ENCODE measurements around the gene CPNE6.

Gene CPNE6

DNA sequence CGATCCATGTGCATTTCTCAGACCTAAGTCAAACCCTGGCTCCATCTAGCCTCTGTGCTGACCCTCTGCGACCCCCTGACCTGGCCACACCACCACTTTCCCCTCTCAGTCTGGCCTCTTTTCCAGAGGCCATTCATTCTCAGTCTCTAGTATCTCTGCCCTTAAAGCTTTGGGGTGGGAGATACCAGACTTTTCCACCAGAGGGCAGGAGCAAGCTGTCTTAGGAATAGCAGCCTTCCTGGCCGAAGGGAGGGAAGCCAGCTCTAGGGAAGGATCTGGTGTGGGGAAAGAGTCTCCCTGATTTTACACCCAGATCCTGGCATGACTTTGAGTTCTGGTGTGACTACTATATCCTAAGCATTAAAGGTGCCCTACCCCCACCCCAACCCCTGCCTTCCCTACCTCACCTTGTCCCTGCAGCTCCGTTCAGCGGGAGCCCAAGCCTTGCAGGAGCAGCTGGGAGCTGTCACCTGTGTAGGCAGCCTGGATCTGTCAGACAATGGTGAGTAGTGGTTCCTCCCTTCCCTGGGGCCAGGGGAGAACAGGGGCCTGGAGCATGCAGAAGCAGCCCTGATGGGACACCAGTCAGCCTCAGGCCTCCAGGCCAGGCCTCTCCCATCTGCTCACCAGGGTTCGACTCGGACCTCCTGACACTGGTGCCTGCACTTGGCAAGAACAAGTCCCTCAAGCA is 13.0 kb upstream of the CPNE6 start:
- CTCF ChIA-PET = interaction anchor here (0.6 to 8.9 kb wide), 37 partner anchors 9 to 751 kb away, joined by 3 to 247 read pairs (median 5); partner anchors contain the start of genes CPNE6, DCAF11, DHRS4L2 and EMC9

More for the DNA sequence above, 13.0 kb upstream of the CPNE6 start:
- Histone ChIP-seq H3K36me3 (ENCODE audit: control insufficient read depth in 2 of 2, insufficient read depth in 1 of 2, low read length in 2 of 2) (no peaks in the 10 kb centered on the region), H3K4me3 (ENCODE audit: low read depth, low read length) (no peak overlapping the region), H3K27ac (ENCODE audit: extremely low read depth, low read depth, low read length) (no peak overlapping the region), H3K4me1 (ENCODE audit: control insufficient read depth, insufficient read depth, low read length) (no peaks in the 10 kb centered on the region), H3K9me3 (ENCODE audit: control insufficient read depth, insufficient read depth, low read depth, low read length) (no peaks in the 10 kb centered on the region)
- POLR2A ChIA-PET = interaction anchor here (0.6 to 2.3 kb wide), 15 partner anchors 22 to 184 kb away, joined by 3 to 22 read pairs (median 5); partner anchors contain the start of genes DCAF11, EMC9, IPO4 and IRF9
- no peak for TF ChIP-seq ZNF629 (tag by site-specific recombination; IDR thresholded peaks at IDR 0.05)
- TF ChIP-seq, protein P1, sequence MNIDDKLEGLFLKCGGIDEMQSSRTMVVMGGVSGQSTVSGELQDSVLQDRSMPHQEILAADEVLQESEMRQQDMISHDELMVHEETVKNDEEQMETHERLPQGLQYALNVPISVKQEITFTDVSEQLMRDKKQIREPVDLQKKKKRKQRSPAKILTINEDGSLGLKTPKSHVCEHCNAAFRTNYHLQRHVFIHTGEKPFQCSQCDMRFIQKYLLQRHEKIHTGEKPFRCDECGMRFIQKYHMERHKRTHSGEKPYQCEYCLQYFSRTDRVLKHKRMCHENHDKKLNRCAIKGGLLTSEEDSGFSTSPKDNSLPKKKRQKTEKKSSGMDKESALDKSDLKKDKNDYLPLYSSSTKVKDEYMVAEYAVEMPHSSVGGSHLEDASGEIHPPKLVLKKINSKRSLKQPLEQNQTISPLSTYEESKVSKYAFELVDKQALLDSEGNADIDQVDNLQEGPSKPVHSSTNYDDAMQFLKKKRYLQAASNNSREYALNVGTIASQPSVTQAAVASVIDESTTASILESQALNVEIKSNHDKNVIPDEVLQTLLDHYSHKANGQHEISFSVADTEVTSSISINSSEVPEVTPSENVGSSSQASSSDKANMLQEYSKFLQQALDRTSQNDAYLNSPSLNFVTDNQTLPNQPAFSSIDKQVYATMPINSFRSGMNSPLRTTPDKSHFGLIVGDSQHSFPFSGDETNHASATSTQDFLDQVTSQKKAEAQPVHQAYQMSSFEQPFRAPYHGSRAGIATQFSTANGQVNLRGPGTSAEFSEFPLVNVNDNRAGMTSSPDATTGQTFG (tag by site-specific recombination; IDR thresholded peaks at IDR 0.05; ENCODE audit: borderline replicate concordance) = no peak
- TF ChIP-seq, protein P2, sequence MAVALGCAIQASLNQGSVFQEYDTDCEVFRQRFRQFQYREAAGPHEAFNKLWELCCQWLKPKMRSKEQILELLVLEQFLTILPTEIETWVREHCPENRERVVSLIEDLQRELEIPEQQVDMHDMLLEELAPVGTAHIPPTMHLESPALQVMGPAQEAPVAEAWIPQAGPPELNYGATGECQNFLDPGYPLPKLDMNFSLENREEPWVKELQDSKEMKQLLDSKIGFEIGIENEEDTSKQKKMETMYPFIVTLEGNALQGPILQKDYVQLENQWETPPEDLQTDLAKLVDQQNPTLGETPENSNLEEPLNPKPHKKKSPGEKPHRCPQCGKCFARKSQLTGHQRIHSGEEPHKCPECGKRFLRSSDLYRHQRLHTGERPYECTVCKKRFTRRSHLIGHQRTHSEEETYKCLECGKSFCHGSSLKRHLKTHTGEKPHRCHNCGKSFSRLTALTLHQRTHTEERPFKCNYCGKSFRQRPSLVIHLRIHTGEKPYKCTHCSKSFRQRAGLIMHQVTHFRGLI (tag by site-specific recombination; IDR thresholded peaks at IDR 0.05) = no peak
- TF ChIP-seq, protein P3, sequence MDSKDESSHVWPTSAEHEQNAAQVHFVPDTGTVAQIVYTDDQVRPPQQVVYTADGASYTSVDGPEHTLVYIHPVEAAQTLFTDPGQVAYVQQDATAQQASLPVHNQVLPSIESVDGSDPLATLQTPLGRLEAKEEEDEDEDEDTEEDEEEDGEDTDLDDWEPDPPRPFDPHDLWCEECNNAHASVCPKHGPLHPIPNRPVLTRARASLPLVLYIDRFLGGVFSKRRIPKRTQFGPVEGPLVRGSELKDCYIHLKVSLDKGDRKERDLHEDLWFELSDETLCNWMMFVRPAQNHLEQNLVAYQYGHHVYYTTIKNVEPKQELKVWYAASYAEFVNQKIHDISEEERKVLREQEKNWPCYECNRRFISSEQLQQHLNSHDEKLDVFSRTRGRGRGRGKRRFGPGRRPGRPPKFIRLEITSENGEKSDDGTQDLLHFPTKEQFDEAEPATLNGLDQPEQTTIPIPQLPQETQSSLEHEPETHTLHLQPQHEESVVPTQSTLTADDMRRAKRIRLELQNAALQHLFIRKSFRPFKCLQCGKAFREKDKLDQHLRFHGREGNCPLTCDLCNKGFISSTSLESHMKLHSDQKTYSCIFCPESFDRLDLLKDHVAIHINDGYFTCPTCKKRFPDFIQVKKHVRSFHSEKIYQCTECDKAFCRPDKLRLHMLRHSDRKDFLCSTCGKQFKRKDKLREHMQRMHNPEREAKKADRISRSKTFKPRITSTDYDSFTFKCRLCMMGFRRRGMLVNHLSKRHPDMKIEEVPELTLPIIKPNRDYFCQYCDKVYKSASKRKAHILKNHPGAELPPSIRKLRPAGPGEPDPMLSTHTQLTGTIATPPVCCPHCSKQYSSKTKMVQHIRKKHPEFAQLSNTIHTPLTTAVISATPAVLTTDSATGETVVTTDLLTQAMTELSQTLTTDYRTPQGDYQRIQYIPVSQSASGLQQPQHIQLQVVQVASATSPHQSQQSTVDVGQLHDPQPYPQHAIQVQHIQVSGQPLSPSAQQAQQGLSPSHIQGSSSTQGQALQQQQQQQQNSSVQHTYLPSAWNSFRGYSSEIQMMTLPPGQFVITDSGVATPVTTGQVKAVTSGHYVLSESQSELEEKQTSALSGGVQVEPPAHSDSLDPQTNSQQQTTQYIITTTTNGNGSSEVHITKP (tag by site-specific recombination; IDR thresholded peaks at IDR 0.05) = no peak
- no peak for TF ChIP-seq SP7 (tag by site-specific recombination; IDR thresholded peaks at IDR 0.05)
- TF ChIP-seq ZNF654 (tag by site-specific recombination; IDR thresholded peaks at IDR 0.05; ENCODE audit: low read depth) = peak; percentile 88
- TF ChIP-seq ZNF16 (tag by site-specific recombination; IDR thresholded peaks at IDR 0.05; ENCODE audit: low read depth) = no peak
- TF ChIP-seq ZNF555 (tag by site-specific recombination; conservative IDR thresholded peaks at IDR 0.05) = no peak
- no peak for TF ChIP-seq ZNF24 (tag by site-specific recombination; IDR thresholded peaks at IDR 0.05)
- TF ChIP-seq ZNF830 (tag by site-specific recombination; IDR thresholded peaks at IDR 0.05; ENCODE audit: low read depth) = no peak
- peak; percentile 84 for TF ChIP-seq ZNF341 (tag by site-specific recombination; IDR thresholded peaks at IDR 0.05; ENCODE audit: low read depth)
- TF ChIP-seq IKZF3 (tag by site-specific recombination; IDR thresholded peaks at IDR 0.05) = peak; percentile 53; the same call in 1 of the 2 replicates
- TF ChIP-seq, protein P4, sequence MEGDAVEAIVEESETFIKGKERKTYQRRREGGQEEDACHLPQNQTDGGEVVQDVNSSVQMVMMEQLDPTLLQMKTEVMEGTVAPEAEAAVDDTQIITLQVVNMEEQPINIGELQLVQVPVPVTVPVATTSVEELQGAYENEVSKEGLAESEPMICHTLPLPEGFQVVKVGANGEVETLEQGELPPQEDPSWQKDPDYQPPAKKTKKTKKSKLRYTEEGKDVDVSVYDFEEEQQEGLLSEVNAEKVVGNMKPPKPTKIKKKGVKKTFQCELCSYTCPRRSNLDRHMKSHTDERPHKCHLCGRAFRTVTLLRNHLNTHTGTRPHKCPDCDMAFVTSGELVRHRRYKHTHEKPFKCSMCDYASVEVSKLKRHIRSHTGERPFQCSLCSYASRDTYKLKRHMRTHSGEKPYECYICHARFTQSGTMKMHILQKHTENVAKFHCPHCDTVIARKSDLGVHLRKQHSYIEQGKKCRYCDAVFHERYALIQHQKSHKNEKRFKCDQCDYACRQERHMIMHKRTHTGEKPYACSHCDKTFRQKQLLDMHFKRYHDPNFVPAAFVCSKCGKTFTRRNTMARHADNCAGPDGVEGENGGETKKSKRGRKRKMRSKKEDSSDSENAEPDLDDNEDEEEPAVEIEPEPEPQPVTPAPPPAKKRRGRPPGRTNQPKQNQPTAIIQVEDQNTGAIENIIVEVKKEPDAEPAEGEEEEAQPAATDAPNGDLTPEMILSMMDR (tag by site-specific recombination; IDR thresholded peaks at IDR 0.05) = peak; percentile 85
- TF ChIP-seq ZNF112 (tag by site-specific recombination; IDR thresholded peaks at IDR 0.05) = no peak
- TF ChIP-seq RBAK (tag by site-specific recombination; IDR thresholded peaks at IDR 0.05) = no peak
- TF ChIP-seq KLF9 (tag by site-specific recombination; IDR thresholded peaks at IDR 0.05; ENCODE audit: low read depth) = no peak
- no peak for TF ChIP-seq ZNF138 (tag by site-specific recombination; IDR thresholded peaks at IDR 0.05; ENCODE audit: borderline replicate concordance)

Data from HEK293 (cell line).